22Rv1 (cell line): ENCODE data around the gene ELF3.

Source experiments
- CTCF ChIP-seq: fragments of 450-650 bp; IDR thresholded peaks from 2 replicates; pipeline ENCODE4 v1.5.1; 2017; ENCODE audit warnings: mild to moderate bottlenecking
- ZFX ChIP-seq: fragments of 450-650 bp; IDR thresholded peaks from 2 replicates; pipeline ENCODE4 v1.6.1; 2017; ENCODE audit warnings: antibody characterized with exemption, borderline replicate concordance

GRCh38 chr1:201988601-201989000, 21.8 kb upstream of the ELF3 start:
- TF ChIP-seq CTCF (no peak), ZFX (no peak)
